Activated naive CD4-positive, alpha-beta T cell treated with anti-CD3 and anti-CD28 coated beads for 36 hours (primary cell): Measurements from ENCODE around the gene SRRM3. TPM values are rescaled to one million over a fixed set of nuclear protein-coding genes. Genes with fewer than 3 reads are reported as not detected.
A peak's percentile ranks its signal among the peaks of the same experiment; 100 is the strongest.
"Not testable (repeated sequence)": the region's sequence is repeated elsewhere in the genome, so short reads cannot be mapped to it uniquely, and the experiment has no call there.

Source experiments
- CTCF ChIA-PET: fragments of 350-600 bp; sonication (Branson Sonifier 250); formaldehyde crosslinking; loops from one replicate; lab custom pipeline; 2021; ENCODE audit warnings: antibody characterized with exemption; lab: Charles Lee
- DNase-seq: peaks from one replicate; pipeline ENCODE4 v3.0.0-alpha.2; 2020
- H3K27ac Mint-ChIP-seq: one replicate; pipeline ENCODE4 v1.8.0; 2021; ENCODE audit warnings: mild to moderate bottlenecking, mixed read lengths
- H3K27me3 Mint-ChIP-seq: one replicate; pipeline ENCODE4 v1.8.0; 2021; ENCODE audit warnings: low read depth, mixed read lengths
- H3K36me3 Mint-ChIP-seq: one replicate; pipeline ENCODE4 v1.8.0; 2021; ENCODE audit warnings: low read depth, mixed read lengths
- H3K4me1 Mint-ChIP-seq: one replicate; pipeline ENCODE4 v1.8.0; 2021; ENCODE audit warnings: low read depth, mixed read lengths
- H3K4me3 Mint-ChIP-seq: one replicate; pipeline ENCODE4 v1.8.0; 2021; ENCODE audit warnings: mild to moderate bottlenecking, moderate library complexity, mixed read lengths
- H3K9me3 Mint-ChIP-seq: one replicate; pipeline ENCODE4 v1.8.0; 2021; ENCODE audit warnings: mixed read lengths
- intact Hi-C: fragments of 100-400 bp; cut with micrococcal nuclease; formaldehyde crosslinking; loops from one replicate; pipeline ENCODE4 v1.15.1; 2023
- total RNA-seq, 2 experiments: library from RNA; stranded (reverse); gene quantifications; one replicate each; pipeline ENCODE4 v1.2.3, GENCODE V29; 2021

The SRRM3 gene
- total RNA-seq, 2 experiments from 2014 or later: not detected

DNA sequence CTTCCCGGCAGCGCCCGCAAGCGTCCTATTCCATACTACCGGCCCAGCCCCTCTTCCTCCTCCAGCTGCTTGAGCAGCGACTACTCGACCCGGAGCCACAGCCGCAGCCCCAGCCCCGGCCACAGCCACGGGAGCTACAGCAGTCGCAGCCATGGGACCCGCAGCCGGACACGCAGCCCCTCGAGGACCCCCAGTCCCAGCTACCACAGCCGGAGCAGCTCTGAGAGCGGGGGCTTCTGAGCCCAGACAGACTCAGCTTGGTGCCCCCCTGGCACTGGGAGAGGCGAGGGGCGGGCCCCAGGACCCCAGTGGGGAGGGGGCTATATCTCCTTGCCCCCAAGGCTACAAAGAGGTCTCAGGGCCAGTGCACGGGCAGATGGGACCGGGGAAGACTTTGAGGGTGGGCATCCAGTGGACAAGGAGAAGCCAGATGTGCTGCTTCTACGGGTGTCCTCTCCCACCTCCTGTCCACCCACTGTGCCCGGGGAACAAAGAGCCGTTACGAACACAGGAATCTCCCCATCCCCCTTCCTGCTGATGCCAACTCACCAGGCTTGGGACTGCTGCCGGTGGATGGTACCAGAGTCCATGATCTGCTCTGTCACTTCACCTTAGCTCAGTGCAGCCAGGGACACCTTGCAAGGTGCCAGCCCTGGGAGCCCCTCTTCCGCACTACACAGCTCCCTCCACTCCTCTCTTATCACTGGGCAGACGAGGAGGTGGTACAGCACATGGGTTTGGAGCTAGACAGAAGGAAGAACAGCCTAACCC, 84.1 kb downstream of the SRRM3 start:
- intact Hi-C loops: no loop called here

DNA sequence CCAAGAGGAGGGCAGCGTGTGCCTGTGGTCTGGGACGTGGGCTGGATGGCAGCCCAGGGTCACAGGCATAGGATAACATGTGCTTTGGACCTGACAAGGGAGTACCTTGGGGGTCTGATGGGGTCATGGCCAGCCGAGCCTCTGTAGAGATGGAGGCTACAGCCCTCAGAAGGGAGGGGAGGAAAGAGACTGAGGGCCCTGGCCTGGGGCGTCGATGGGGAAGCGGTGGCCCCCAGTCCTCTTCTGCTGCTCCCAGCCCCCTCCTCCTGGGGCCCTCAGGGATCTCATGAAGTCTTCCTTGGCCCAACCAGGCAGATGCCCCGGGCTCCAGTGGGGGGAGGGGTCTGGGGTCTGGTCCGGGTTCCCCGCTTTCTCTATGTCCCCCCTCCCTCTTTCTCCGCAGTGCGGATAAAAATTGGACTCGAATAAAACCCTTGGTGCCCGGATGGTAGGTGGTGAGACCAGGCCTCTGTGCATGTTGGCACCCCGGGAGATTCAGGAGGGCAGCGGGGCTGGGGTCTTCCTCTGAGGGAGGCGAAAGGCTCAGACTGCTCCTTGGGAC, 85.2 kb downstream of the SRRM3 start:
- Mint-ChIP-seq H3K9me3 (no peaks in the 10 kb centered on the region), H3K27me3 (peaks cover 14% of the 10 kb centered on the region), H3K36me3 (no peaks in the 10 kb centered on the region), H3K27ac (no peak overlapping the region), H3K4me1 (peaks cover 16% of the 10 kb centered on the region), H3K4me3 (no peak overlapping the region)
- CTCF ChIA-PET: interaction anchor here (1.0 to 1.1 kb wide), 2 partner anchors 24 to 27 kb away, joined by 3 read pairs; no protein-coding TSS in a partner anchor
- DNase-seq: no peak
- intact Hi-C loops: no loop called here

More for the DNA sequence above, 84.1 kb downstream of the SRRM3 start:
- no peak for DNase-seq
- no peak overlapping the region for H3K4me3 Mint-ChIP-seq
- no peaks in the 10 kb centered on the region for H3K9me3 Mint-ChIP-seq
- H3K36me3 Mint-ChIP-seq: no peaks in the 10 kb centered on the region
- H3K27ac Mint-ChIP-seq: no peak overlapping the region
- H3K27me3 Mint-ChIP-seq: peaks cover 21% of the 10 kb centered on the region
- H3K4me1 Mint-ChIP-seq: peaks cover 13% of the 10 kb centered on the region
- CTCF ChIA-PET: interaction anchor here (1.0 to 1.5 kb wide), 3 partner anchors 23 to 28 kb away, joined by 3 to 6 read pairs (median 6); no protein-coding TSS in a partner anchor

GRCh38 chr7:76290847-76291350, 89.2 kb downstream of the SRRM3 start:
- not testable (repeated sequence) for H3K27me3 Mint-ChIP-seq, H3K4me1 Mint-ChIP-seq, H3K4me3 Mint-ChIP-seq, H3K9me3 Mint-ChIP-seq, DNase-seq, H3K36me3 Mint-ChIP-seq
- peak overlapping the region; percentile 68 for H3K27ac Mint-ChIP-seq
- intact Hi-C loops: loop anchor here (1.0 kb wide), 5 partner anchors 12 to 113 kb away; no protein-coding TSS in a partner anchor
- CTCF ChIA-PET: interaction anchor here (0.6 to 6.0 kb wide), 22 partner anchors 9 to 131 kb away, joined by 3 to 96 read pairs (median 5); partner anchors contain the start of genes HSPB1, SRRM3 and YWHAG

DNA sequence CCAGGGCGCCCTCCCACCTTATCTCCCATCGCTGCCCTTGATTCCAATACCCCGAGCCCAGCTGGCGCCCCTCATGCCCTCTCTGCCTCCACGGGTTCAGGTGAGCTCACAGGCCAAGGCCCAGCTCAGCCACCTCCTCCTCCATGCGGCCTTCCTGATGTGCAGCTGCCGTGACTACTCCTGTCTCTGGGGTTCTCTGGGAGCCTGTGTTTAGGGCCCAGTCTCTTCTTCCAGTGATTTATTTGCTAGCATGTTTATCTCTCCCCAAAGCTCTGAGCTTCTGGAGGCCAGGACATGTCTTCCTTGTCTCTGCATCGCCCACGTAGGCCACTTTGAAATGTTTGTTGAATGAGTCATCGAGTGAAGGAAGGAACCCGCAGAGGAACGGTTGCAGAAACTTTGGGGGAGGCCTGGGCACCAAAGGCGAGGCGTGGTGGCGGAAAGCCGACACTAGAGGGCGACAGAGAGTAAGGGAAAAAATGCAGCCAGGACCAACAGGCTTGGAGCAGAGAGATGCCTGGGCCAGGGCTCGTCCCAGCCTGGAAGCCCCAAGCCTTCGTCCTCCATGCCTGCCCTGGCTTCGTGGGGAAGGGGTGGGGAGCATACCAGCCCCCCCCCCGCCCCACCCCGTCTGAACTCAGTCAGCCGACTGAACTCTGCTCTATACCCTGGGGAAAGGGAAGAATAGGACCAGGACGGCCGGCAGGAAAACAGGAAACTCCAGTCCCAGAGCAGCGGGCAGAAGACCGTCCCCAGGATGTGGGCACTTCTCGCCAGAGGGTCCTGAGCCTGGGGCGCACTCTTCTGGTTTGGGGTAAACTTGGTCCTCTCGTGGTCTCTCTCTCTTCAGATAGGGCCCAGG, 89.9 kb downstream of the SRRM3 start:
- CTCF ChIA-PET: interaction anchor here (0.6 to 6.0 kb wide), 26 partner anchors 10 to 132 kb away, joined by 3 to 96 read pairs (median 4); partner anchors contain the start of genes HSPB1, SRRM3 and YWHAG
- Mint-ChIP-seq H3K4me3 (peak overlapping the region; percentile 38), H3K27ac (peak overlapping the region; percentile 68), H3K9me3 (no peaks in the 10 kb centered on the region), H3K36me3 (no peaks in the 10 kb centered on the region), H3K27me3 (no peaks in the 10 kb centered on the region), H3K4me1 (peaks cover 9% of the 10 kb centered on the region)
- DNase-seq: peak; percentile 97
- intact Hi-C loops: loop anchor here (1.0 kb wide), 5 partner anchors 12 to 113 kb away; no protein-coding TSS in a partner anchor

DNA sequence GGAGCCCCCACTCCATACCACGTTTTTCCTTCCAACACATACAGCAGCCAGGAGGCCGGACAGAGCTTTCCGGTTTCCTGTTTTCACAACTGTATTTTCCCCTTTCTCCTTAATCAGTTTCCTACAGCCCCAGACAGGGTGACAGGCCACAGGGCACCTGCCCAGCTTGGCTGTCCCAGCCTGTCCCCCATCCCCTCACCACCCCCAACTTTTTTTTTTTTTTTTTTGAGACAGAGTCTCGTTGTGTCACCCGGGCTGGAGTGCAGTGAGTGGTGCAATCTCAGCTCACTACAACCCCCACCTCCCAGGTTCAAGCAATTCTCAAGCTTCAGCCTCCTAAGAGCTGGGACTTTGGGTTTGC, 90.5 kb downstream of the SRRM3 start:
- DNase-seq: no peak
- Mint-ChIP-seq H3K9me3 (no peaks in the 10 kb centered on the region), H3K36me3 (no peaks in the 10 kb centered on the region), H3K27ac (no peak overlapping the region), H3K4me1 (peaks cover 9% of the 10 kb centered on the region), H3K27me3 (no peaks in the 10 kb centered on the region), H3K4me3 (no peak overlapping the region)
- CTCF ChIA-PET: interaction anchor here (0.8 to 6.0 kb wide), 9 partner anchors 11 to 132 kb away, joined by 3 to 96 read pairs (median 3); partner anchors contain the start of gene HSPB1
- intact Hi-C loops: no loop called here

DNA sequence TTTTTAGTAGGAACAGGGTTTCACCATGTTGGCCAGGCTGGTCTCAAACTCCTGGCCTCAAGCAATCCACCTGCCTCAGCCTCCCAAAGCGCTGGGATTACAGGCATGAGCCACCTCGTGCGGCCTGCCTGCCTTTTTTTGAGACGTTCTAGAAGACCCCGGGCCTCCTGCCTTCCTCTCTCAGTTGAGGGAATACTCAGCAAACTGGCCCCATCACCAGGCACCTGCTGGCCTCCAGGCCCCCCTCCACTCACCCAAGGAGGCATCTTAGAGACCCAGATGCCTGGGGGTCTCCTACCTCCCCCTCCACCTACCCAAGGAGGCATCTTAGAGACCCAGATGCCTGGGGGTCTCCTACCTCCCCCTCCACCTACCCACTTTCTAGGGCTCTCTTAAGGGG, 91.2 kb downstream of the SRRM3 start:
- H3K4me1 Mint-ChIP-seq, intact Hi-C loops, H3K4me3 Mint-ChIP-seq, H3K9me3 Mint-ChIP-seq, H3K36me3 Mint-ChIP-seq, DNase-seq, H3K27ac Mint-ChIP-seq, H3K27me3 Mint-ChIP-seq: not testable (repeated sequence)
- CTCF ChIA-PET: interaction anchor here (0.8 to 6.0 kb wide), 7 partner anchors 10 to 103 kb away, joined by 3 to 96 read pairs (median 4); partner anchors contain the start of gene HSPB1

DNA sequence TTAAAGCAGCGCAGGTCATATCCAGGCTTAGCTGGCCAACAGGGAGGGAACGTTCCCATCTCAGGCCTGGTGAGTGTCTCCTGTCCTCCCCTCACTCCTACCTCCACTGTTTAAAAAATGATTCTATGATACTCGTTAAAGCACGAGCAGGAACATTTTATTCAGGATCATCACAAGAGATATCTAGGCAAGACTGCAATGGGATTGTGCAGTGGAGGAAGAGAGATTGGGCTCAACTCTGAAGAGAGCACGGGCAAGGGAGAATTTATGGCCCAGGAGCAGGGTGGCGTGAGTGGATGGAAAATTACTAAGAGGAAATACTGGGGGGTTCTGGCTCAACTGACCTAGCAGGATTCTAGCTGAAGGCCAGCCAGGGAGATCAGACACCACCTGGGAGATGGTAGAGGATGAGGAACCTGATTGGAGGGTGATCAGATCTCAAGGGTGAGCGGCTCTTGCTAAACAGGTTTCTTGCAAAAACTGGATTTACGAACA, 91.8 kb downstream of the SRRM3 start:
- H3K4me1 Mint-ChIP-seq: peaks cover 9% of the 10 kb centered on the region
- no peak for DNase-seq
- H3K4me3 Mint-ChIP-seq: no peak overlapping the region
- no peaks in the 10 kb centered on the region for H3K9me3 Mint-ChIP-seq
- no peaks in the 10 kb centered on the region for H3K27me3 Mint-ChIP-seq
- intact Hi-C loops: no loop called here
- CTCF ChIA-PET: interaction anchor here (1.3 to 6.0 kb wide), 3 partner anchors 9 to 23 kb away, joined by 3 to 96 read pairs (median 57); partner anchors contain the start of gene HSPB1
- no peak overlapping the region for H3K27ac Mint-ChIP-seq
- no peaks in the 10 kb centered on the region for H3K36me3 Mint-ChIP-seq

GRCh38 chr7:76294344-76295024, 92.8 kb downstream of the SRRM3 start:
- no peak for DNase-seq
- Mint-ChIP-seq H3K27me3 (no peaks in the 10 kb centered on the region), H3K4me1 (peaks cover 9% of the 10 kb centered on the region), H3K36me3 (no peaks in the 10 kb centered on the region), H3K27ac (no peak overlapping the region), H3K4me3 (no peak overlapping the region), H3K9me3 (no peaks in the 10 kb centered on the region)
- intact Hi-C loops: no loop called here
- CTCF ChIA-PET: interaction anchor here (6.0 kb wide), 1 partner anchor 22 kb away, joined by 96 read pairs; no protein-coding TSS in a partner anchor

DNA sequence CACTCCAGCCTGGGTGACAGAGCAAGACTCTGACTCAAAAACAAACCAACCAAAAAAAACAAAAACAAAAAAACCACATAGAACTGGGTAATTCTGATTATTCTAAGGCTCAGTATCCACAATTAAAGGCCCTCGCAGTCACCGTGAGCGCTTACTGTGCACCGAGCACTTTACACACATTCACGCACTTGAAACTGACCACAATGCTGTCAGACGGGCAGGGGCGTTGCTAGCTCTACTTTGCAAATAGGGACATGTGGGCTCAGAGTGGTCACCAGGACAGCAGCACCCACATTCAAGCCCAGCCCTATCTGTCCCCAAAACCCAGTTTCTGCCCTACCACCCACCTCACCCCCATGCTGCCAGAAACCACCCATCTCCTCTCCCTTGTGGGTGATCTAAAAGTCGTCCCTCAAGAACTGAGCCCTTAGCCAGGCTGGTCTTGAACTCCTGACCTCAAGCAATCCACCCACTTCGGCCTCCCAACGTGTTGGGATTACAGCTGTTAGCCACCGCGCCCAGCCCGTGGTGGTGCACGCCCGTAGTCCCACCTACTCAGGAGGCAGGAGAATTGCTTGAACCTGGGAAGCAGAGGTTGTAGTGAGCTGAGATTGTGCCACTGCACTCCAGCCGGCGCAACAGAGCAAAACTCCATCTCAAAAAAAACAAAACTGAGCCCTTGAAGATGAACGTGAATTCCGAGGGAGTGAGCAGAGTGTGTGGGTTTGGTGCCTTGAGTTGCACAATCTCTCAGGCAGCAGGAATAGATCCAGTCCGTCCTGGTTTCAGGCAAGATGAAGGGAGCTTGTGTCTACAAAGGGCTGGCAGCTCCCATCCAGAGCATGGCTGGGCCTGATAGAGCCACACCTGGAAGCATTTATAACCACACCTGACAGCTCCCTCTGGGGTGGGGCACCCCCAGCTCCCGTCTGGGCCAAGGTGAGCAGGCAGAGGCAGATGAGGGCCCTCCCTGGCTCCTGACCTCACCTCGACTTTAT, 95.3 kb downstream of the SRRM3 start:
- no peak for DNase-seq
- no peaks in the 10 kb centered on the region for H3K4me1 Mint-ChIP-seq
- CTCF ChIA-PET: interaction anchor here (0.6 kb wide), 1 partner anchor 27 kb away, joined by 3 read pairs; no protein-coding TSS in a partner anchor

DNA sequence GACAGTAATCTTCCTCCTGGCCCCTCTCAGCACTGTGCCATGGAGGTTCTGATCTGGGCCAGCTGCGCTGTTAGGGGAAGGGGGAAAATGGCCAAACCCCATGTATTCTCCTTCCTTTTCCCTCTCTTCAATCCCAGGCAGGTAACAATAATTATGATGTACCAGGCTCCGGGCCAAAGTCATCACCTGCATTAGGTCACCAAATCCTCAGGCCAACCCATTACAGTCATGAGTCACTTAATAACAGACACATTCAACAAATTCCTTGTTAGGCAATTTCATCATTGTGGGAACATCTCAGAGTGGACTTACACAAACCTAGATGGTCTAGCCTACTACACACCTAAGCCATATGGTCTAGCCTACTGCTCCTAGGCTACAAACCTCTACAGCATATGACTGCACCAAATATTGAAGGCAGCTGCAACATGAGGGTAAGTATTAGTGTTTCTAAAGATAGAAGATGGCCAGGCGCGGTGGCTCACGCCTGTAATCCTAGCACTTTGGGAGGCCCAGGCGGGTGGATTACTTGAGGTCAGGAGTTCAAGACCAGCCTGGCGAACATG, 98.6 kb downstream of the SRRM3 start:
- Mint-ChIP-seq H3K27me3 (peaks cover 6% of the 10 kb centered on the region), H3K27ac (no peak overlapping the region), H3K4me1 (peaks cover 16% of the 10 kb centered on the region), H3K4me3 (no peak overlapping the region), H3K36me3 (no peaks in the 10 kb centered on the region), H3K9me3 (no peaks in the 10 kb centered on the region)
- CTCF ChIA-PET: interaction anchor here (1.3 to 1.4 kb wide), 2 partner anchors 14 to 122 kb away, joined by 5 to 8 read pairs; no protein-coding TSS in a partner anchor
- no peak for DNase-seq
- intact Hi-C loops: no loop called here

More for the DNA sequence above, 95.3 kb downstream of the SRRM3 start:
- no peaks in the 10 kb centered on the region for H3K9me3 Mint-ChIP-seq
- H3K36me3 Mint-ChIP-seq: no peaks in the 10 kb centered on the region
- intact Hi-C loops: no loop called here
- H3K27me3 Mint-ChIP-seq: peaks cover 2% of the 10 kb centered on the region
- no peak overlapping the region for H3K4me3 Mint-ChIP-seq
- no peak overlapping the region for H3K27ac Mint-ChIP-seq
